NCI-H2227 (cell line): ENCODE results near the gene DDX55.
A peak's percentile ranks its signal among the peaks of the same experiment; 100 is the strongest.
"Not testable (repeated sequence)": the region's sequence is repeated elsewhere in the genome, so short reads cannot be mapped to it uniquely, and the experiment has no call there.

Experiments
- DNase-seq: peaks from one replicate; lab custom pipeline; 2025; ENCODE audit not compliant: unreplicated experiment; lab: John Stamatoyannopoulos, UW

Gene DDX55

GRCh38 chr12:123601602-123602489 is at the start of gene DDX55:
Gene DDX55 (plus strand): TSS chr12:123602099. CDS start chr12:123602149, 50 bp downstream.
- DNase-seq: peak; percentile 95

GRCh38 chr12:123554136-123554535 is 47.8 kb upstream of the DDX55 start:
- not testable (repeated sequence) for DNase-seq

- not testable (repeated sequence) for DNase-seq
These were observed 47.1 kb upstream of the DDX55 start for GRCh38 chr12:123554843-123555242.

- not testable (repeated sequence) for DNase-seq
These were observed 43.4 kb upstream of the DDX55 start for GRCh38 chr12:123558487-123558886.

GRCh38 chr12:123559468-123559867 is 42.4 kb upstream of the DDX55 start:
- DNase-seq: no peak

- DNase-seq: peak; percentile 61
These were observed 30.5 kb upstream of the DDX55 start for GRCh38 chr12:123571343-123571813.

- no peak for DNase-seq
These were observed 29.5 kb upstream of the DDX55 start for GRCh38 chr12:123572391-123572790.

- DNase-seq: no peak
These were observed 28.0 kb upstream of the DDX55 start for GRCh38 chr12:123573870-123574269.

- DNase-seq: no peak
These were observed 25.3 kb upstream of the DDX55 start for GRCh38 chr12:123576611-123577010.

GRCh38 chr12:123578243-123578642 is 23.7 kb upstream of the DDX55 start:
- DNase-seq: no peak

GRCh38 chr12:123578829-123579228 is 23.1 kb upstream of the DDX55 start:
- not testable (repeated sequence) for DNase-seq

GRCh38 chr12:123580772-123581171 is 21.1 kb upstream of the DDX55 start:
- no peak for DNase-seq

- no peak for DNase-seq
These were observed 10.0 kb upstream of the DDX55 start for GRCh38 chr12:123591702-123592481.

GRCh38 chr12:123595729-123596128 is 6.2 kb upstream of the DDX55 start:
- no peak for DNase-seq

GRCh38 chr12:123597100-123597499 is 4.8 kb upstream of the DDX55 start:
- no peak for DNase-seq

- no peak for DNase-seq
These were observed 3.4 kb upstream of the DDX55 start for GRCh38 chr12:123598522-123598921.

- no peak for DNase-seq
These were observed 2.6 kb upstream of the DDX55 start for GRCh38 chr12:123599310-123599709.

GRCh38 chr12:123599721-123600120 is 2.2 kb upstream of the DDX55 start:
- no peak for DNase-seq

- no peak for DNase-seq
These were observed 824 bp downstream of the DDX55 start for GRCh38 chr12:123602651-123603195.

GRCh38 chr12:123603495-123603894 is 1.6 kb downstream of the DDX55 start:
- not testable (repeated sequence) for DNase-seq

GRCh38 chr12:123607756-123608155 is 5.9 kb downstream of the DDX55 start:
- no peak for DNase-seq
